Endothelial cell of umbilical vein (primary cell): ENCODE results near the gene ZNF317. TPM values are rescaled to one million over a fixed set of nuclear protein-coding genes. Genes with fewer than 3 reads are reported as not detected.

ENCODE experiments used
- BruUV-seq: library from RNA; stranded (reverse); fragments of 400-500 nt; replicated peaks from 2 replicates; lab custom pipeline; 2021; lab: Mats Ljungman, UMichigan
- CTCF ChIA-PET: fragments of 300-600, 350-600 bp; sonication (Branson Sonifier 250); formaldehyde crosslinking; loops from one replicate; lab custom pipeline; 2021; ENCODE audit warnings: antibody characterized with exemption, inconsistent platforms; lab: Charles Lee
- POLR2A ChIA-PET: fragments of 300-600, 350-600 bp; sonication (Branson Sonifier 250); formaldehyde crosslinking; loops from one replicate; lab custom pipeline; 2021; ENCODE audit warnings: antibody characterized with exemption, inconsistent platforms; lab: Charles Lee
- DNase-seq: peaks from one replicate; pipeline ENCODE4 v3.0.0-alpha.2; 2011; ENCODE audit warnings: low read depth, low spot score
- FAIRE-seq: peaks from 2 replicates; lab custom pipeline; 2011; peaks lifted over from hg19 to GRCh38; lab: Jason Lieb, UNC
- H2AFZ ChIP-seq: 2 replicates; pipeline ENCODE4 v1.6.0; 2012; ENCODE audit warnings: low read depth, low read length, control low read depth, inconsistent platforms
- H3K27ac ChIP-seq: 2 replicates; pipeline ENCODE4 v1.5.1; 2011; ENCODE audit warnings: low read depth, mild to moderate bottlenecking, control low read depth, low read length, moderate library complexity; ENCODE audit not compliant: insufficient read depth
- H3K27me3 ChIP-seq, 2 experiments: 2 replicates each; pipeline versions ENCODE4 v1.6.0 to v1.6.1; 2011; ENCODE audit warnings: low read length in 2 of 2, mixed read lengths in 1 of 2; ENCODE audit not compliant: control insufficient read depth in 2 of 2, insufficient read depth in 2 of 2
- H3K36me3 ChIP-seq, 2 experiments: 2 replicates in 1 of 2; 3 replicates in 1 of 2; pipeline ENCODE4 v1.5.1; 2011; ENCODE audit warnings: low read length in 2 of 2, mild to moderate bottlenecking in 1 of 2, moderate library complexity in 1 of 2; ENCODE audit not compliant: control insufficient read depth in 2 of 2, insufficient read depth in 2 of 2; ENCODE audit errors: extremely low read depth in 1 of 2
- H3K4me1 ChIP-seq: 3 replicates; pipeline ENCODE4 v1.5.1; 2011; ENCODE audit warnings: mild to moderate bottlenecking, low read length; ENCODE audit not compliant: control insufficient read depth, insufficient read depth; ENCODE audit errors: extremely low read depth
- H3K4me2 ChIP-seq: 2 replicates; pipeline ENCODE4 v1.6.1; 2011; ENCODE audit warnings: low read length, control low read depth, mixed read lengths; ENCODE audit not compliant: insufficient read depth
- H3K4me3 ChIP-seq, 3 experiments: fragments of 200-600 bp in 1 of 3; sonication (generic), shearing (Covaris generic) in 1 of 3; replicated peaks in 1 of 3; 2 replicates each; pipeline ENCODE4 v1.5.1; 2011 to 2016; ENCODE audit warnings: control low read depth in 3 of 3, low read length in 3 of 3, mild to moderate bottlenecking in 2 of 3, inconsistent platforms in 1 of 3, low read depth in 1 of 3, moderate library complexity in 1 of 3; ENCODE audit not compliant: insufficient read depth in 1 of 3
- H3K79me2 ChIP-seq: 2 replicates; pipeline ENCODE4 v1.6.0; 2012; ENCODE audit warnings: low read length, inconsistent platforms; ENCODE audit not compliant: control insufficient read depth, insufficient read depth
- H3K9ac ChIP-seq: replicated peaks from 2 replicates; pipeline ENCODE3; 2011; ENCODE audit warnings: low read length, control low read depth; ENCODE audit not compliant: insufficient read depth; ENCODE audit errors: extremely low read depth
- H3K9me1 ChIP-seq: replicated peaks from 3 replicates; pipeline ENCODE4 v1.6.0; 2011; ENCODE audit warnings: mild to moderate bottlenecking, low read length; ENCODE audit not compliant: control insufficient read depth, insufficient read depth; ENCODE audit errors: extremely low read depth
- H3K9me3 ChIP-seq: replicated peaks from 2 replicates; pipeline ENCODE4 v1.5.1; 2012; ENCODE audit warnings: low read length, inconsistent platforms; ENCODE audit not compliant: control insufficient read depth, insufficient read depth
- H4K20me1 ChIP-seq: replicated peaks from 2 replicates; pipeline ENCODE3; 2011; ENCODE audit warnings: mild to moderate bottlenecking, low read length; ENCODE audit not compliant: control insufficient read depth, insufficient read depth; ENCODE audit errors: extremely low read depth
- CTCF ChIP-seq, 2 donors: IDR thresholded peaks; 1 replicate in 1 of 2; 2 replicates in 1 of 2; pipeline ENCODE4 v1.5.1; 2011; ENCODE audit warnings: low read length in 2 of 2, mild to moderate bottlenecking in 2 of 2, moderate library complexity in 2 of 2, control low read depth in 1 of 2, inconsistent platforms in 1 of 2, low read depth in 1 of 2; ENCODE audit not compliant: insufficient read depth in 1 of 2; ENCODE audit errors: extremely low read depth in 1 of 2
- EZH2 ChIP-seq: IDR thresholded peaks from 2 replicates; pipeline ENCODE4 v1.6.1; 2012; ENCODE audit warnings: borderline replicate concordance, low read depth, mild to moderate bottlenecking, moderate library complexity, low read length, inconsistent platforms; ENCODE audit not compliant: severe bottlenecking
- FOS ChIP-seq: IDR thresholded peaks from 2 replicates; pipeline ENCODE4 v1.6.1; 2011; ENCODE audit warnings: mild to moderate bottlenecking, low read length, moderate library complexity, borderline replicate concordance; ENCODE audit not compliant: insufficient read depth
- JUN ChIP-seq: IDR thresholded peaks from 2 replicates; pipeline ENCODE4 v1.6.1; 2011; ENCODE audit warnings: borderline replicate concordance, low read depth; ENCODE audit not compliant: insufficient read length, insufficient read depth
- MAX ChIP-seq: IDR thresholded peaks from 2 replicates; pipeline ENCODE4 v1.6.1; 2011; ENCODE audit not compliant: insufficient read depth, insufficient read length
- MYC ChIP-seq: IDR thresholded peaks from one replicate; pipeline ENCODE4 v1.6.1; 2011; ENCODE audit warnings: mild to moderate bottlenecking, low read depth, low read length
- POLR2A ChIP-seq: IDR thresholded peaks from 2 replicates; pipeline ENCODE4 v1.6.1; 2012; ENCODE audit warnings: low read depth, mild to moderate bottlenecking, control low read depth, low read length
- POLR2AphosphoS5 ChIP-seq: IDR thresholded peaks from 2 replicates; pipeline ENCODE4 v1.6.1; 2012; ENCODE audit warnings: low read depth, mild to moderate bottlenecking, control low read depth, low read length, moderate library complexity; ENCODE audit not compliant: insufficient read depth
- dilution Hi-C: fragments of 300-500 bp; cut with MboI; formaldehyde crosslinking; loops from one replicate; pipeline ENCODE4 v1.15.0; 2019; ENCODE audit warnings: low sequenced_read_pairs; ENCODE audit not compliant: extremely low pct_ligation_motif_present
- intact Hi-C: fragments of 100-400 bp; cut with micrococcal nuclease; formaldehyde crosslinking; loops from one replicate; pipeline ENCODE4 v1.10.0; 2022
- polyA plus RNA-seq, 4 experiments: library from polyadenylated mRNA; depleted of rRNA in 3 of 4; stranded (reverse) in 3 of 4; unstranded in 1 of 4; fragments of >200 nt; gene quantifications; 2 replicates each; pipeline versions ENCODE4 v1.2.1 to v1.2.3, GENCODE V29; 2011 to 2012; ENCODE audit warnings: missing spikeins in 1 of 4
- total RNA-seq: library from RNA; stranded (reverse); gene quantifications from 2 replicates; pipeline ENCODE4 v1.2.3, GENCODE V29; 2021

ZNF317 gene
- total and polyA plus RNA-seq, 2 donors (not counting 3 experiments of a cell fraction or from before 2014, with no cell fraction given), result 14.2 to 29.5 TPM

- no peaks in the 10 kb centered on the region for H3K27me3 ChIP-seq
- H3K4me3 ChIP-seq, result no peak overlapping the region
- ChIA-PET POLR2A (no interaction called here), CTCF (no interaction called here)
- no peak overlapping the region for H3K9ac ChIP-seq
- no peaks in the 10 kb centered on the region for H3K4me1 ChIP-seq
- BruUV-seq, result no TSS peak
- no peaks in the 10 kb centered on the region for H4K20me1 ChIP-seq
- TF ChIP-seq POLR2A, result no peak
- TF ChIP-seq JUN, result no peak
- no peak for TF ChIP-seq FOS
- no peak for TF ChIP-seq MAX
- TF ChIP-seq POLR2AphosphoS5, result no peak
- TF ChIP-seq MYC, result no peak
- no peak for TF ChIP-seq CTCF (IDR thresholded peaks at IDR 0.05; ENCODE audit: extremely low read depth in 1 of 2, insufficient read depth in 1 of 2, low read depth in 1 of 2, low read length in 2 of 2)
- no peak for TF ChIP-seq EZH2
- no peak overlapping the region for H3K27ac ChIP-seq
- dilution Hi-C loops, result no loop called here
- peaks cover 94% of the 10 kb centered on the region for H3K79me2 ChIP-seq
- FAIRE-seq (no peak), DNase-seq (no peak)
- no peaks in the 10 kb centered on the region for H3K9me1 ChIP-seq
- peaks cover 3% of the 10 kb centered on the region for H3K9me3 ChIP-seq
- no peak overlapping the region for H2AFZ ChIP-seq
- H3K4me2 ChIP-seq, result no peak overlapping the region
- peaks cover 6 to 11% of the 10 kb centered on the region in 2 experiments for H3K36me3 ChIP-seq
- intact Hi-C loops, result no loop called here
Observed at GRCh38 chr19:9149997-9150396, 9.8 kb downstream of the ZNF317 start.
